GM19467 (cell line): ENCODE results near the gene CROCC2.

Source experiments
- ATAC-seq: cut with Tn5 transposase; IDR thresholded peaks from one replicate; pipeline ENCODE4 v1.9.1; 2021; ENCODE audit warnings: mild to moderate bottlenecking, moderate library complexity; ENCODE audit not compliant: unreplicated experiment

The CROCC2 gene

DNA sequence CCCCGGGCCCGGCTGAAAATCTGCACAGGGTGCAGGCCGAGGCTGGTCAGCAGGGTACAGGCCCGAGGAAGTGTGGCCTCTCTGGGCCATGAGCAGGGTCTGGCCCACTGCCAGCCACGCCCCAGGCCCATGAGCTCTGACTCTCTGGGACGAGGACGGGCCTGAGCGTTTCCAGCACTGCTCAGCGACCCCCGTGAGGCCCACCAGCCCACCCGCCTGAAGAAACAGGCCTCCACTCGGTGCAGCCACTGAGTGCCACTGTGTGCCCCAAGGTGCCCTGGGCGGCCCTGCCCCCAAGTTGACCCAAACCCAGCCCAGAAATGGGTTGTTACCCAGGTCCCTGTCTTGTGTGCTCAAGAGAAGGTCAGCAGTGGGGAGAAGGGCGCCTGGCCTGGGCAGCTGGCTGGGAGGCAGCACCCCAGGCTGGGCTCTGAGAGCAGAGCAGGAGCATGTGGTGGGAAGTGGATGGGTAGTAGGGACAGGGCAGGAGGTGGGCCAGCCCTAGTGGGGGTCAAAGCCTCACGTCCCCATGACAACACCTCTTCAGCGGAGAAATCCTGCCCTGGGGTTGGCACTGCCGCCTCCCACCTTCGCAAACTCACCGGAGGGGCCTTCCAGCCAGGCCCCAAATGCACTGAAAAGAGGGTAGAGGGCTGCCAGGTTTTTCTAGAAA is 90.2 kb downstream of the CROCC2 start:
- ATAC-seq, result no peak

DNA sequence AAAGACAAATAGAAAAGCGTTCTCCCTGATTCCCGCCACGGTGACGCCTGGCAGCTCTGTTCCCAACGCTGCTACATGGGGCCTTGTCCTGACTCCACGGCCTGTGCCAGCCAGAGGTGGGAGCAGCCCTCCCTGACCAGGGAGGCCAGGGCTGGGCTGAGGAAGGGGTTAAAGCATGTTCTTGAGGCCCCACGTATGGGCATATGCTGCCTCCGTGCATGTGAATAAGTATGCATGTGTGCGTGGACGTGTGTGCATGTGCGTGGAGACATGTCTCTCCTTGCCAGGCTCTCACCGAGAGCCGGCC is 90.7 kb downstream of the CROCC2 start:
- no peak for ATAC-seq

DNA sequence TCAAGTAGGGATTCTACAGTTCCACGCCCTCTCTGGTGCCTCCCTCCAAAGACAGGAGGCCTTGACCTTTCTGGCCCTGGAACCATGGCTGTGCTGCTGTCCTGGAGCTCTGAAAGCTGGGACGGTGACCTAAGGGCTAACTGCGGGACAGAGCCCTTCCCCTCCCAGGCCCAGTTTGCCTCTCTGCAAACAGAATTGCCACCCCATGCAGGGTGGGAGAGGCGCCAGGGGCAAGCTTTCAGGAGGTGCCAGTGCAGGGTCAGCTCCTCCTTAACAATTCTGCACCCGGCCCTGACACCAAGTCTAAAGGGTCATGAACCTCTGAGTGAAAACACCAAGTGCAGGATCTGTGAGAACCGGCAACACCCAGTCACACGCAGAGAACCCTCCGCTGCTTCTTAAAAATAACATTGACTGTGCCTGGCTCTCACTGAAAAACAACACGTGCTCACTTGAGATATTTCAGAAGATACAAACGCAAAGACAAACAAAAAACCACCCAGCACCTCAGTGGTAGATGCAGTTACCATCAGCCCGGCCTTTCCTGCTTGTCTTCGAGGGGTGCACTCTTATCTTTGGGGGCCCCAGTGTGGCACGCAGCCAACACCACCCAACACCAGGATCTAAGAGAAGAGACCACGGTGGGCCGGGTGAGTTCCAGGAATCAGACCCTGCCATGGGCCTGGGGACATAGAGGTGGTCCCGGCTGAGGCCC is 91.2 kb downstream of the CROCC2 start:
- no peak for ATAC-seq

DNA sequence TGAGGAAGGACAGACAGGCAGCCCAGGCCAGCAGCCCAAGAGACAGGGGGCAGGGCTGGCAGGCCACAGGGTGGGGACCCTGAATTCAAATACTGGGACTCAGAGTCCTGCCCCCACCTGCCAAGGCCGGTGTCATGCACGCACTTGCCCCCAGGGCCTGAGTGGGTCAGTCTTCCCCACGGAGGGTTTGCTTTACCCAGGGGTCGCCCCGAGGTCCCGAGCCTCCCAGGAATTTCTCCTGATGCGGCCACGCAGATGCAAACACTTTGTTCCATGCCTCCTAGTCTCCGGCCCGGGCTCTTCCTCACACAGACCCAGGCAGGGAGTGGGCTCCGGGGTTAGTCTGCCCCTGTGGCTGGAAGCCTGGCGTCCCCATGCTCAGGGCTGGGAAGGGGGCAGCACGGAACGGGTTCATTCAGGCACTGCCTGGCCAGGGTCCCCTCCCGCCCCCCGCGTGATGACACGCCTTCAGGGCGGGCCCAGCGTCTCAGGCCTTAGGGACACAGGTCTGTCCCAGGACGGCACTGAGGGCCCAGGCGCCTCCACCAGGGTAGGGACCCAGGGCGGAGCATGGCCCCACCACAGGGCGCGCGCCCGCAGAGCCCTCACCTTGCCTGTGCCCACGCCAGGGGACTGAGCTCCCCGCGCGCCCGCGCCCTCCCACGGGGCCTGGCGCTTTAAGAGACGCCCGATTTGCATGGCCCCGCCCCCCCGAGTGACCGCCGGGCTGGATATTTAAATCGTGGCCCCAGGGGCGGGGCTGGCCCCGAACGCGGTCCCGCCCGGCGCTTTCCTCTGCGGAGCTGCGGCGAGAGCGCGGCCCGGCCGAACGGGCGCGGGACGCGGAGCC is 91.9 kb downstream of the CROCC2 start, which contains the start of gene SNED1:
TSS of gene SNED1 (plus strand) at position 763 of the 850 bp plus-strand sequence. CDS start 220 bp downstream, outside the sequence.
- ATAC-seq, result no peak

DNA sequence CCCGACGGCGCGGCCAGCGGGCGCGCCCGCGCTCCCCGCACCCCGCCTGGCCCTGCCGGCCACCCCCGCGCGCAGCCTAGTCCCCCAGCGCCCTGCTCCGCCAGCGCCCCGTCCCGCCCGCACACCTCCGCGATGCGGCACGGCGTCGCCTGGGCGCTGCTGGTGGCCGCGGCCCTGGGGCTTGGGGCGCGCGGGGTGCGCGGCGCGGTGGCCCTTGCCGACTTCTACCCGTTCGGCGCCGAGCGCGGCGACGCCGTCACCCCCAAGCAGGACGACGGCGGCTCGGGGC is 92.5 kb downstream of the CROCC2 start:
- ATAC-seq, result no peak

DNA sequence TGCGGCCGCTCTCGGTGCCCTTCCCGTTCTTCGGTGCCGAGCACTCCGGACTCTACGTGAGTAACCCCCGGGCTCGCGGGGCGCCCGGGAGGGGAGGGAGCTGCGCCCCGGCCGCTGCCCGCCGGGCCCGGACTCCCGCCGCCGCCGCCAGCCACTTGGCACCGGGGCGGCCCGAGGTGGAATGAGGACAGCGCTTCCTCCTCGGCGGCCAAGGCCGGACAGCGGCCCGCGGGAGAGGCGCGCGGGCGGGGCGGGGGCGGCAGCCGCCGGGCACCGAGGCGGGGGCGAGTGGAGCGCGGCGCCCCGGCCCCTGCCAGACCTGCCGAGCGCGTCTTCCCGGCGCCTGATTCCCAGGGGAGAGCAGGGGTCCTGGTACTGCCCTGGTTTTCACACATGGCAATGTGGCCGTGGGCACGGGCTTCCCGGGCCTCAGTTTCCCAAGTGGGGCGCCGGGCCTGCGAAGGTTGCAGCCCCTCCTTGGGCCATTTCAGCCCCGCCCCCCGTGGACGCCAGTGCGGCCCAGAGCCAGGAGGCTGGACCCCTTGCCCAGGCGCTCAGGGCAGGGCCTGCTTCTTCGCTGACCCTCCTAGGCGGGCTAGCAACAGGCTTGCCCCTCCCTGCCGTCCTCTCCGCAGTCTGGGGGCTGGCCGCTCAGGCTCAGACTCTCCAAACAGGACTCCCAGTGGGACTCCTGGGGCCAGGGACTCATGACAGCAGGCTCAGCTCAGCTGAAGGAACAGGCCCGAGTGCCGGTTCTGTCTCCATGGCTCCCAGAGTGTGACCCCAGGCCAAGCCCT is 93.1 kb downstream of the CROCC2 start:
- no peak for ATAC-seq

DNA sequence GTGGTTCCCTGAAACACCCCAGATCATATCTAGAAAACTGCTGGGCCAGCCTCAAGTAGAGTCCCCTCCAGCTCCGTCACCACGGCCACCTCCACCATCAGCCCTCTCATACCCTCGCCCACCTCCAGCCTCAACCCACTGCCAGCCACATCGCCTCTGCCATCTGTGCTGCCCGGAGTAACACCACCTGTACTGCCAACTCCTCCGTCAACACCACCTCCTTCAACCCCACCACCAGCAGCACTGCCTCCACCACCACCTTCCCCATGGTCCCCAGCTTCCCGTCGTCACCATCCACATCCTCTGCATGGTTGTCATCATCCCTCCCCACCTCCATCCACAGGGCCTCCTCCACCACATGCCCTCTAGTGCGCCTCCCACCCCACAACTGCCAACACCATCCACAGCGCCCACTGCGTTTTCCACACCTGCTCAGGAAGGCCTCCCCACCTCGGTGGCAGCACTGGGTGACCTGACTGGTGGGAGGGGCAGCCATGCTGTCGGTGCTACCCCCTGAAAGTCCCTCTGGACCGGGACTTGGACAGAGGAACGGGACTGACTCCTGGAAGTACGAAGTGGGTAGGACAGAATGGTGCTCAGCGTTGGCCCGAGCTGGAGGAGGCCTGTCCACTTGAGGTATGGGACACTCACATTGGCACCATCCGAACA is 93.9 kb downstream of the CROCC2 start:
- no peak for ATAC-seq

DNA sequence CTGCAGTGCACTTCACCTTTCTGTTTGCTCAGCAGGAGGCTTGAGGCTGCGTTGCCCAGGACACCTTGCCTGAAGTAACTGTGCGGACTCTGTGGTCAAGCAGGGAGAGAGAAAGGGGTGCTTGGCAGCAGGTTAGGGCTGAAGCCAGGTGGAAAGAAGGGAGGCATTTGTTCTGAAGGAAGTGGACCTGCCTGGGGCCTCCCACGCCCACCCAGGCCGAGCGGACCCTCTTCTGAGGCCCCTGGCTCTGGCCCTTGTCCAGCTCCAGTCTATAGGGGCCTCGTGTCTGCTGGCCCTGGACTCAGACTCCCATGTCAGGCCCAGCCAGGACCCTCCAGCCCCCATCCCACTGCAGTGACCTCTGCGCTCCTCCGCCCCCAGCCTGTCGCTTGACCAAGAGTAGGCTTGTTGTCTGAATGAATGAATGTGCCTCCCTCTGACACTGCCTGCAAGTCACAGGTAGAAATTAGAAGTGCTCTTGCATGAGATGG is 94.7 kb downstream of the CROCC2 start:
- ATAC-seq, result no peak

DNA sequence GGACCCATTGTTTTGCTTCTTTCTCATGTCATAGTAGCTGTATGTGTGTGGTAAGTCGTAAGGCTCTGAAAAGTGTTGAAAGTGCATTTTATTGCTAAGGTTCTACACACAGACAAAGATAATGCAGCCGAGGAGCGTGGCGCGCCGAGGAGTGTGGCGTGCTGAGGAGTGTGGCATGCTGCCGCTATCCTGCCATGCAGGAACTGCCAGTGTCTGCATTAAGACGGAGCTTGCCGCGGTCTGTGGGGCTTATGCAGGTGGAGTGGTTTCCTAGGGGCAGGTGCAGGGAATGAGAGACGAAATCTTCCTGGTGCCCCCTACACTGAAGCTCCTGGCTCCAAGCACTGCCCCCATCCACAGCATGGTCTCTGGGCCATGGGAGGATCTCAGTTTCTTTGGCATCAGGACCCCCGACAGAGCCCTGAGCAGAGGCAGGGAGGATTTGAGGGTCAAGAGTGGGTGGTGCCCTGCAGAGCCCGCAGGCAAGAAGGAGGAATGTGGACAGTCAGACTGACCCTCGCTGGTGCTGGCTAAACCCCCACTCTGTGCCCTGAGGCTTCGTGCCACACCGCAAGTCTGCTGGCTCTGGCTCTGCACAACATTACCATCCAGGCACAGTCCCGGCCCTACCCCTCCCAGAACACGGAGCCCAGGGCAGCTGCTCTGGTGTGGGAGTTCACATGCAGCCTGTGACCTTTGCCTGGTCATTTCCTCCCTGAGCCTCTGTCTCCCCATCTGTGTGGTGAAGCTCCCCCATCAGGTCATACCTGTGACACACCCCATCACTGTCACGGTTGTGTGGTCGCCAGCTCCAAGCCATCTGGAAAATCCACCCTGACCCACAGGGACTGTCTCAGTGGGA is 95.5 kb downstream of the CROCC2 start:
- no peak for ATAC-seq

DNA sequence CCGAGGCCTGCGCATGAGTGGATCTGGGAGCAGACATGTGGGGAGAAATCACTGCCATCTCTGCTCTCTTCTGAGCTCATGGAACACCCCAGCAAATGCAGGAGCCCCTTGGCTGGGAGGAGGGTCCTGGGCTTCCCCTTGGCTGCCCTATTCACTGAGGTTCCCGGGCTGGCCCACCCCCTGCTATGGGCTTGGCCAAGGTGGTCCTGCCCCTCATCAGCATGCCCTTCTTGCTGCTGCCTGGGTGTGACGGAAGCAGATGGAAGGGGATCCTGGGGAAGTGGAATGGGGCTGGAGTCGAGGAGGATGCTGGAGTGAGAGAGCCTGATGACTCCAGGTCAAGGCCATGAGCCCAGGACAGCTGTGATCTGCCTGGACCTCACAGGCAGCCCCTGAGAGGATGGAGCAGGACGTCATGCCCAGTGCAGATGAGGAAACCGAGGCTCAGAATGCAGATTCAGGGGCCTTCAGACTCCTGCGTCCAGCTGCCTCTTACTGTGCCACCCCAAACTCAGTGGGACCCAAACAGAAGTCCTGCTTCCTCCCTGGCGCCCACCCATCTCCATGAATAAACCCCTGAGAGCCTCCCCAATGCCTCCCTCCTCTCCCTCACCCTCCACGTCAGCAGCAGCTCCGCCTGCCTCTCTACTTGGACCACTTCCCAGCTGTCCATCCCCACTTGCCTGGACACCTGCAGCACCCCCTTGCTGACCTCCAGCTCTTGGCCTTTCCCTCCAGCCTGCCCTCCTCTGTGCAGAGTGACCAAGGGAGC is 96.3 kb downstream of the CROCC2 start:
- ATAC-seq, result no peak

DNA sequence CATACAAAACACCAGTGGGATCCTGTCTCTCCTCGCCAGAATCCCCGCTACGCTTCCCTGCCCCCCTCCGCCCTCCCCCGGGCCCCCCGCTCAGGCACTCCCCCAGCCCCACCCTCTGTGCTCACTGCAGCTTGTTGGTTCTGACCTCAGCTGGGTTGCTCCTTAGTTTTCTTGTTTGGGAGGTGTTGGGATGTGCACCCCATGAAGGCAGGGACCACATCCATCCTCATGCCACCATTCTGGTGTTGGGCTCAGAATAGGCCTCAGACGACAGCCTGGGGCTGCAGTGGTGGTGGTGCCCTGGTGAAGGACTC is 96.9 kb downstream of the CROCC2 start:
- ATAC-seq, result no peak

DNA sequence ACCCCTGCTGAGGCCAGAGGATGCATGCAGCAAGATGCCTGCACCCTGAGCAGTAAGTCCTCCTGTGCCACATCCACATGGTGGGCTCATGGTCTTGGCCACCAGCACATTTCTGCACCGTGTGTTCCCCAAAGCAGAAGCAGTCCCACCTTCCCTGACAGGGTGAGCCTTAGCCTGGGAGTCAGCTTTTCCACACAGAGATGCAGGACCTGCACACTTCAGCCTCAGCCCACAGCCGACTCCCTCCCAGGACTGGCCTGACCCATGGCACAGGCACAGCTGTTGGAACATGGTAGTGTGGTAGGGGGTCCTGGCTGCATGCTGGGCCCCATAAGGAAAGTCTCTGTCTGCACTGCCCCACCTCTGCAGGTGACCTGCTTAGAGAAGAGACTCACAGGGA is 97.2 kb downstream of the CROCC2 start:
- ATAC-seq, result no peak

DNA sequence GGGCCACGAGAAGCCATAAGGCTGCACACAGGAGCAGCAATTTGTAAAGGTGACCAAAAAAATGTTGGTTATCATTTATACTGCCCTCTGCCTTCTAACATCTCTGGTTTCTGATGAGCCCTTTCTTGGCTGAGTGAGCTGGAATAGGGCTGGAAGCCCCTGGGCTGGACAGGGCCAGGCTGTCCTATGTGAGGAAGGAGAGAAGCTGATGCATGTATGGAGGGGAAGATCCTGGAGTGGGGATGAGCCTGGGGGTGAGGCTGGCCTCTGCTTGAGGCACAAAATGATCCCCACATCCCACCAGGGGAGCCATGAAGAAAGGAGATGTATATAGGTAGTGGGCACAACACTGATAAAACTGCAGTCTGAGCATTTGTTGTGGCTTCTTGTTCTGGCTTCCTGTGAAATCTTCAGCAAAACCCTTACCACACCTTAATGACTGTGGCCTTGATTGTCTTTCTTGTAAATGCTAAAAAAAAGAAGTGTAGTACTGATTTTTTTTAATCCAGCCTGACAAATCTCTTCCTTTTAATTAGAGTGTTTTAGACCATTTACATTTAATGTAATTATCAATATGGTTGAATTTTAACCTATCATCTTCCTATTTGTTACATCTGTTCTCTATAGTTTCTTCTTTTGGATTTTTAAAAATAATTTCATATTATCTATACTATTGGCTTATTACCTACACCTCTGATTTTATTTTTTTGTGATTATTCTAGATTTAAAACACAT is 97.9 kb downstream of the CROCC2 start:
- ATAC-seq, result no peak

DNA sequence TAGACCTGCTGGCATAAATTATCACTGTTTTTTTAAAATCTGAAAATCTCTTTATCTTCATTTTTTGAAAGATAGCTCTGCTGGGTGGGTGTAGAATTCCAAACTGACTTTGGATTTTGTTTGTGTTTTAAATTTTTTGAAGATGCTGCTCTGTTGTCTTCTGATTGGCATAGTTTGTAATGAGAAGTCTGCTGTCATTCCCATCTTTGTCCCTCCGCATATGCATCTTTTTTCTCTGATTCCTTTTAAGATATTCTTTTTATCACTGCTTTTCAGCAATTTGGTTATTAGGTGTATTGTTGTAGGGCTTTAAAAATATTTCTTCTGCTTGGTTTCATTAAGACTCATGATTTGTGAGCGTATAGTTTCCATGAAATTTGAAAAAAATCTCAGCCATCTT is 99.4 kb downstream of the CROCC2 start:
- no peak for ATAC-seq

DNA sequence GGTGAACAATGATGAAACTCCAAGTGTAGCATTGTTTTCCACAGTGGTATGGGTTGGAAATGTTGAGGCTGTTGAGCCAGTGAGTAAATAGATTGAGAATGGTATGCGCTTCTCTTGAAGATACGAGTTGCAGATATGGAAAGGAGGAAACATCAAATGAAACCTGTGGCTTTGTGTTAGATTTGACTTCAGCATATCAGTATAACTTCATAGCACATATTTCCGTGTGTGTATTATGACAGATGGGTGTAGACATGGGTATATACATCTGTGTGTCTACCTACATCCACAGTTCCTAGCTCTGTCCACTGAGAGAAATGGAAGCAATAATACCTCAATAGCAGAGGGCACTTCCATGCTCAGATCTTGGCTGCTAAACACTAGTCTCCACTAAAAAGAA is 100.3 kb downstream of the CROCC2 start:
- ATAC-seq, result no peak

DNA sequence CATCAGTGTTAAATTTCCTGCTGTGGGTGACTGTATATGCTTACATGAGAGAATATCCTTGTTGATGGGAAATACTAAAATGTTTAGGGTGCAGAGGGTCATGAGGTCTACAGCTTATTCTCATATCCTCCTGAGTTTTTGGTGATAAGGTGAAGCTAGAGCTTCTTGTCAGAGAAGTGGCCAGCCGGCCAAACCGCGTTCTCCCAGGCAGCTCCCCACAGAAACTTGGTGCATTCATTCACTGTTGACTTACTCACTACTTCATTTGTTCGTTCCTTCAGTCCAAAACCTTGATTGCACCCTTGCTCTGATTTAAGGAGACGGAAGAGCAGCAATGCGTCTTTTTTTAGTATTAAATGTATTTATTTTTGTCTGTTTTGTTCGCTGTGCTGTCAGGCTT is 101.0 kb downstream of the CROCC2 start:
- ATAC-seq, result no peak

DNA sequence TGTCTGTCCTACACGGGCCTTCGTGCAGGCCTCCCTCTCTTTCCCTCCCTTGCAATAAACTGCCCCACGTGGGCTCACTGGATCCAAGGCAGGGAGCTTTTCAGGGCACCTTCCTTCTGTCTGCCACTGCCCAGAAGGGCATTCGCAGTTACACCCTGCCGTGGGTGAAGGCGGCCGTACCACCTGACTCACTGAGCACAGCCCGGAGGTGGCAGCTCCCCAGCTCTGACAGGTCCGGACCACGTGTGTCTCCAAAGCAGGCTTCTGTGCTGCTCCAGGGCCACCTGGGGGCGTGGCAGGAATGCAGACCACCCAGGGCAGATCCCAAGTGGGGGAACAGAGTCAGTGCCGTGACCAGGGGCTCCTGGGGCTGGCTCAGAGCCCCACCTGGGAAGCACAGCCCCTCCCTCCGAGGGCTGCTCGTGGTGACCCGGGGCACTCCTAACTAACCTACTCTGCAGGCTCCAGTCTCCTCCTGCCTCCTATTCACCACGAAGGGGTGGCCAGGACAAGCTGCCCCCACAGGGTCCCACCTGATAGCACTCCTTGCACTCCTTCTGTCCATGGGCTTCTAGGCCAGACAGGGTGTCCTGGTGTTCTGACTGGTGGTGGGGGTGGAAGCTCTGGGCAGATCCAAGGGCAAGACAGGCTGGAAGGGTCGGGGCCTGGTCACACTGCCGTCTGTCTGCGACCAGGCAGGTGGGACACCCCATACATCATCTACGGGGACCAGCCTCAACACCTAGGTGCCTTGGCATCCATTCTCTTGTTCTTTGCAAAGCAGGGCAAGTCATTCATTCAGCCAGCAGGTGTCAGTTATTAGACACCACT is 102.0 kb downstream of the CROCC2 start:
- ATAC-seq, result no peak

DNA sequence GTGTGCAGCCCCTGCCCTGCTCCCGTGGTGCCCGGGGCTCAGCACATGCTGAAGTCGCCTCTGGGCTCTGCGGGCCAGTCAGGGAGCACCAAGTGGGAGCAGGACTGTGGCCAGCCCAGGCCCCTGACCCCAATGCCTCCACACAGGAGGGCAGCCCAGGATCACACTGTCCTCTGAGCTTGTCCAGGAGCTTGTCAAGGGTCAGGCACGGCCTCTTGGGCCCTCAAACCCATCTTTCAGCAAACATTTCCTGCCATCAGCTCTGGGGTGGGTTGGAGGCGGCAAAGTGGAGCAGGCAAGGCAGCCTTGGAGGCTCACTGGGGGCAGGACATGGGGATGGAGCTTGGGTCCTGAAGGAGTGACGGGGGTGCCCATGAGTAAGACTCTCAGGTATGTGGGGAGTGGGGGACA is 102.6 kb downstream of the CROCC2 start:
- ATAC-seq, result no peak
